SK-N-SH (cell line): ENCODE results near the gene GLYR1. TPM values are rescaled to one million over a fixed set of nuclear protein-coding genes. Genes with fewer than 3 reads are reported as not detected.

Experiments
- CTCF ChIA-PET: fragments of 300-600, 350-600 bp; formaldehyde crosslinking; extraction: SDS; loops from one replicate; lab custom pipeline; 2021; lab: Yijun Ruan, JAX
- POLR2A ChIA-PET: fragments of 350-600 bp; sonication (Branson Sonifier 250); formaldehyde crosslinking; extraction: SDS; loops from one replicate; lab custom pipeline; 2020; ENCODE audit warnings: antibody characterized with exemption, inconsistent platforms; lab: Yijun Ruan, JAX
- DNase-seq: peaks from one replicate; pipeline ENCODE4 v3.0.0; 2012
- H2AFZ ChIP-seq: fragments of 200-600 bp; sonication (generic); 2 replicates; pipeline ENCODE4 v1.8.1; 2016; ENCODE audit warnings: antibody characterized with exemption, mild to moderate bottlenecking, low read depth
- H3F3A ChIP-seq: fragments of 200-600 bp; sonication (generic); replicated peaks from 2 replicates; pipeline ENCODE3; 2016; ENCODE audit warnings: antibody characterized with exemption, mild to moderate bottlenecking; ENCODE audit not compliant: insufficient read depth
- H3K27ac ChIP-seq, 2 experiments: fragments of 200-500 bp in 1 of 2; fragments of 200-600 bp in 1 of 2; sonication (Bioruptor generic) in 1 of 2; sonication (generic), shearing (Covaris generic) in 1 of 2; 2 replicates each; pipeline versions ENCODE4 v1.5.1 to v1.6.1; 2014 to 2016; ENCODE audit warnings: low read depth in 2 of 2, inconsistent platforms in 1 of 2, low read length in 1 of 2, mild to moderate bottlenecking in 1 of 2, mixed read lengths in 1 of 2
- H3K27me3 ChIP-seq: fragments of 200-600 bp; sonication (generic), shearing (Covaris generic); 2 replicates; pipeline ENCODE4 v1.6.1; 2016; ENCODE audit warnings: mixed run types; ENCODE audit not compliant: insufficient read depth
- H3K36me3 ChIP-seq, 2 experiments: fragments of 200-500 bp in 1 of 2; fragments of 200-600 bp in 1 of 2; sonication (Bioruptor generic) in 1 of 2; sonication (generic) in 1 of 2; replicated peaks in 1 of 2; 2 replicates each; pipeline versions ENCODE3 to v1.5.1; 2014 to 2016; ENCODE audit warnings: low read length in 1 of 2, mild to moderate bottlenecking in 1 of 2; ENCODE audit not compliant: insufficient read depth in 2 of 2, control insufficient read depth in 1 of 2
- H3K4me1 ChIP-seq, 2 experiments: fragments of 200-500 bp in 1 of 2; fragments of 200-600 bp in 1 of 2; sonication (Bioruptor generic) in 1 of 2; sonication (generic), shearing (Covaris generic) in 1 of 2; 2 replicates each; pipeline versions ENCODE4 v1.5.1 to v1.6.1; 2014 to 2016; ENCODE audit warnings: low read depth in 1 of 2, low read length in 1 of 2, mixed run types in 1 of 2; ENCODE audit not compliant: insufficient read depth in 2 of 2, control insufficient read depth in 1 of 2
- H3K4me2 ChIP-seq: fragments of 200-600 bp; sonication (generic), shearing (Covaris generic); 2 replicates; pipeline ENCODE4 v1.6.1; 2017; ENCODE audit warnings: mixed run types
- H3K4me3 ChIP-seq, 2 experiments: fragments of 200-500 bp in 1 of 2; fragments of 200-600 bp in 1 of 2; sonication (Bioruptor generic) in 1 of 2; sonication (generic), shearing (Covaris generic) in 1 of 2; 2 replicates each; pipeline versions ENCODE4 v1.5.1 to v1.8.1; 2014 to 2016; ENCODE audit warnings: low read depth in 2 of 2, inconsistent platforms in 1 of 2, low read length in 1 of 2, mild to moderate bottlenecking in 1 of 2, mixed read lengths in 1 of 2, moderate library complexity in 1 of 2
- H3K79me2 ChIP-seq: fragments of 200-600 bp; sonication (generic); 2 replicates; pipeline ENCODE4 v1.8.1; 2017; ENCODE audit warnings: mild to moderate bottlenecking; ENCODE audit not compliant: insufficient read depth
- H3K9ac ChIP-seq: fragments of 200-600 bp; sonication (generic); 2 replicates; pipeline ENCODE4 v1.6.1; 2017; ENCODE audit warnings: mixed run types
- H3K9me2 ChIP-seq: fragments of 200-600 bp; sonication (generic); 2 replicates; pipeline ENCODE4 v1.6.1; 2017; ENCODE audit warnings: mixed run types
- H3K9me3 ChIP-seq: fragments of 200-600 bp; sonication (generic); 2 replicates; pipeline ENCODE4 v1.6.1; 2017; ENCODE audit warnings: mixed run types, mild to moderate bottlenecking, moderate library complexity
- H4K20me1 ChIP-seq: fragments of 200-600 bp; sonication (generic); 2 replicates; pipeline ENCODE4 v1.6.1; 2017; ENCODE audit warnings: mild to moderate bottlenecking, mixed run types; ENCODE audit not compliant: insufficient read depth
- CHD2 ChIP-seq: fragments of 150-350 bp; IDR thresholded peaks from 2 replicates; pipeline ENCODE4 v1.6.1; 2018; ENCODE audit warnings: low read length; ENCODE audit not compliant: partially characterized antibody
- ELF1 ChIP-seq: IDR thresholded peaks from 2 replicates; pipeline ENCODE4 v1.4.0; 2012
- EP300 ChIP-seq, 2 experiments: IDR thresholded peaks; 2 replicates each; pipeline versions ENCODE4 v1.4.0 to v1.6.1; 2012; ENCODE audit warnings: borderline replicate concordance in 1 of 2, low read depth in 1 of 2, low read length in 1 of 2
- FOXM1 ChIP-seq: IDR thresholded peaks from 2 replicates; pipeline ENCODE4 v1.4.0; 2012; ENCODE audit warnings: low read depth, mild to moderate bottlenecking
- MAX ChIP-seq: IDR thresholded peaks from 2 replicates; pipeline ENCODE4 v1.4.0; 2012; ENCODE audit warnings: low read depth
- MEF2A ChIP-seq: IDR thresholded peaks from 2 replicates; pipeline ENCODE4 v1.4.0; 2012; ENCODE audit warnings: low read depth, borderline replicate concordance
- NFIC ChIP-seq: IDR thresholded peaks from 2 replicates; pipeline ENCODE4 v1.4.0; 2012; ENCODE audit warnings: borderline replicate concordance
- REST ChIP-seq: IDR thresholded peaks from 2 replicates; pipeline ENCODE4 v1.6.1; 2012; ENCODE audit warnings: mild to moderate bottlenecking, low read depth, low read length, moderate library complexity
- RXRA ChIP-seq: IDR thresholded peaks from 2 replicates; pipeline ENCODE4 v1.4.0; 2012; ENCODE audit warnings: low read depth, mild to moderate bottlenecking, borderline replicate concordance
- SMC3 ChIP-seq: IDR thresholded peaks from 2 replicates; pipeline ENCODE4 v1.6.1; 2012; ENCODE audit warnings: low read depth, low read length, improper control_type of control experiment
- TAF1 ChIP-seq: IDR thresholded peaks from 2 replicates; pipeline ENCODE4 v1.6.1; 2012; ENCODE audit warnings: low read depth, mild to moderate bottlenecking, low read length, moderate library complexity, borderline replicate concordance
- TEAD4 ChIP-seq: IDR thresholded peaks from 2 replicates; pipeline ENCODE4 v1.4.0; 2012; ENCODE audit warnings: mild to moderate bottlenecking, borderline replicate concordance; ENCODE audit not compliant: insufficient read depth
- USF1 ChIP-seq: IDR thresholded peaks from 2 replicates; pipeline ENCODE4 v1.4.0; 2012; ENCODE audit warnings: low read depth, borderline replicate concordance
- WGBS: methylation state at CpG from one replicate; pipeline ENCODE4 v1.1.6; 2017; ENCODE audit warnings: low lambda C conversion rate; 5-methylcytosine and 5-hydroxymethylcytosine counted together
- polyA plus RNA-seq, 3 experiments: library from polyadenylated mRNA; depleted of rRNA; stranded (reverse); fragments of >200 nt; gene quantifications; 2 replicates each; pipeline ENCODE4 v1.2.3, GENCODE V29; 2012
- TF ChIP-seq, protein P1 (sequence below): fragments of 200-600 bp; sonication (generic); IDR thresholded peaks from 2 replicates; pipeline ENCODE4 v1.6.1; 2017; ENCODE audit warnings: antibody characterized with exemption, mild to moderate bottlenecking, moderate library complexity

The GLYR1 gene
- polyA plus RNA-seq, 1 of the 3 experiments (the other 2 are of a cell fraction): 40.1 TPM

GRCh38 chr16:4837733-4838501 lies 9.2 kb downstream of the GLYR1 start:
- no peaks in the 10 kb centered on the region for H3K27me3 ChIP-seq
- H3K9me3 ChIP-seq: no peaks in the 10 kb centered on the region
- H2AFZ ChIP-seq: no peak overlapping the region
- H3K4me2 ChIP-seq: no peak overlapping the region
- peaks cover 7% of the 10 kb centered on the region for H3F3A ChIP-seq
- H4K20me1 ChIP-seq: peaks cover 14% of the 10 kb centered on the region
- no peak for DNase-seq
- peaks cover 0 to 2% of the 10 kb centered on the region in 2 experiments; a peak in 1 of 4 replicates for H3K4me1 ChIP-seq
- H3K36me3 ChIP-seq: peaks cover 39 to 46% of the 10 kb centered on the region in 2 experiments
- ChIA-PET POLR2A (interaction anchor here (0.7 kb wide), 1 partner anchor 87 kb away, joined by 3 read pairs; no protein-coding TSS in a partner anchor), CTCF (no interaction called here)
- H3K9me2 ChIP-seq: no peaks in the 10 kb centered on the region
- 90% methylated on average over 13 of the region's 13 CpGs for WGBS
- no peak overlapping the region for H3K9ac ChIP-seq
- H3K4me3 ChIP-seq: no peak overlapping the region
- peaks cover 57% of the 10 kb centered on the region for H3K79me2 ChIP-seq
- H3K27ac ChIP-seq: no peak overlapping the region
- TF ChIP-seq, protein P1, sequence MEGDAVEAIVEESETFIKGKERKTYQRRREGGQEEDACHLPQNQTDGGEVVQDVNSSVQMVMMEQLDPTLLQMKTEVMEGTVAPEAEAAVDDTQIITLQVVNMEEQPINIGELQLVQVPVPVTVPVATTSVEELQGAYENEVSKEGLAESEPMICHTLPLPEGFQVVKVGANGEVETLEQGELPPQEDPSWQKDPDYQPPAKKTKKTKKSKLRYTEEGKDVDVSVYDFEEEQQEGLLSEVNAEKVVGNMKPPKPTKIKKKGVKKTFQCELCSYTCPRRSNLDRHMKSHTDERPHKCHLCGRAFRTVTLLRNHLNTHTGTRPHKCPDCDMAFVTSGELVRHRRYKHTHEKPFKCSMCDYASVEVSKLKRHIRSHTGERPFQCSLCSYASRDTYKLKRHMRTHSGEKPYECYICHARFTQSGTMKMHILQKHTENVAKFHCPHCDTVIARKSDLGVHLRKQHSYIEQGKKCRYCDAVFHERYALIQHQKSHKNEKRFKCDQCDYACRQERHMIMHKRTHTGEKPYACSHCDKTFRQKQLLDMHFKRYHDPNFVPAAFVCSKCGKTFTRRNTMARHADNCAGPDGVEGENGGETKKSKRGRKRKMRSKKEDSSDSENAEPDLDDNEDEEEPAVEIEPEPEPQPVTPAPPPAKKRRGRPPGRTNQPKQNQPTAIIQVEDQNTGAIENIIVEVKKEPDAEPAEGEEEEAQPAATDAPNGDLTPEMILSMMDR: no peak
- TF ChIP-seq SMC3 (no peak), TAF1 (no peak), REST (no peak), MEF2A (no peak), FOXM1 (no peak), ELF1 (no peak), EP300 (IDR thresholded peaks at IDR 0.05; ENCODE audit: borderline replicate concordance in 1 of 2, low read depth in 1 of 2, low read length in 1 of 2) (no peak), USF1 (no peak), RXRA (no peak), NFIC (no peak), TEAD4 (no peak), CHD2 (no peak), MAX (no peak)
- TF ChIP-seq, all 33 proteins: peak for 0
